GM12872 (cell line): ENCODE results near the gene TRPM6.
A peak's percentile ranks its signal among the peaks of the same experiment; 100 is the strongest.

Experiments
- CTCF ChIP-seq: IDR thresholded peaks from 3 replicates; pipeline ENCODE4 v1.5.1; 2011; ENCODE audit warnings: low read depth, mild to moderate bottlenecking, low read length, moderate library complexity; ENCODE audit not compliant: insufficient read depth

The TRPM6 gene

GRCh38 chr9:74771262-74771585, 116.5 kb downstream of the TRPM6 start:
- TF ChIP-seq CTCF: no peak

GRCh38 chr9:74770508-74771261, 117.0 kb downstream of the TRPM6 start:
- peak; percentile 87 for TF ChIP-seq CTCF

GRCh38 chr9:74765481-74765971, 122.2 kb downstream of the TRPM6 start:
- TF ChIP-seq CTCF: no peak

- 0 out of 3 replicates have a peak, but pooled peaks have one; percentile 8 for TF ChIP-seq CTCF
These were observed 124.8 kb downstream of the TRPM6 start for GRCh38 chr9:74762950-74763349.

- TF ChIP-seq CTCF: no peak
These were observed 127.6 kb downstream of the TRPM6 start for GRCh38 chr9:74760031-74760700.

GRCh38 chr9:74755999-74756398, 131.7 kb downstream of the TRPM6 start:
- no peak for TF ChIP-seq CTCF

- TF ChIP-seq CTCF: no peak
These were observed 132.4 kb downstream of the TRPM6 start for GRCh38 chr9:74755355-74755754.
